Brain microvascular endothelial cell (primary cell): Measurements from ENCODE around the gene TJP3.

Source experiments
- DNase-seq: peaks from one replicate; pipeline ENCODE4 v3.0.0-alpha.2; 2020
- H3K27ac ChIP-seq: fragments of 250-450 bp; sonication (Bioruptor Pico); 2 replicates; pipeline ENCODE4 v1.5.1; 2020; ENCODE audit warnings: mild to moderate bottlenecking, moderate library complexity
- H3K27me3 ChIP-seq: fragments of 250-450 bp; sonication (Bioruptor Pico); replicated peaks from 2 replicates; pipeline ENCODE4 v1.5.1; 2020; ENCODE audit warnings: mild to moderate bottlenecking
- H3K36me3 ChIP-seq: fragments of 250-450 bp; sonication (Bioruptor Pico); replicated peaks from 2 replicates; pipeline ENCODE4 v1.5.1; 2020; ENCODE audit warnings: mild to moderate bottlenecking
- H3K4me3 ChIP-seq: 2 replicates; pipeline ENCODE4 v1.5.1; 2011; ENCODE audit warnings: low read depth, mild to moderate bottlenecking, control low read depth, low read length, moderate library complexity
- CTCF ChIP-seq: IDR thresholded peaks from 2 replicates; pipeline ENCODE4 v1.5.1; 2011; ENCODE audit warnings: low read depth, mild to moderate bottlenecking, moderate library complexity, low read length, control low read depth, inconsistent platforms; ENCODE audit errors: missing control alignments
- in situ Hi-C: cut with HindIII; loops from 2 replicates; pipeline ENCODE4 v1.10.0; 2017; ENCODE audit warnings: low sequenced_read_pairs, low pct_ligation_motif_present

Gene TJP3

GRCh38 chr19:3774621-3775373 is 66.6 kb downstream of the TJP3 start:
- TF ChIP-seq CTCF: no peak
- H3K4me3 ChIP-seq: no peak overlapping the region
- no peak overlapping the region for H3K27ac ChIP-seq
- H3K36me3 ChIP-seq: no peaks in the 10 kb centered on the region
- in situ Hi-C loops: no loop called here
- no peak for DNase-seq
- H3K27me3 ChIP-seq: no peaks in the 10 kb centered on the region

GRCh38 chr19:3775374-3775711 is 67.2 kb downstream of the TJP3 start:
- no peaks in the 10 kb centered on the region for H3K36me3 ChIP-seq
- no peak for DNase-seq
- in situ Hi-C loops: no loop called here
- no peak overlapping the region for H3K27ac ChIP-seq
- TF ChIP-seq CTCF: no peak
- H3K27me3 ChIP-seq: no peaks in the 10 kb centered on the region
- no peak overlapping the region for H3K4me3 ChIP-seq

GRCh38 chr19:3775831-3776230 is 67.6 kb downstream of the TJP3 start:
- no peak overlapping the region for H3K27ac ChIP-seq
- no peak overlapping the region for H3K4me3 ChIP-seq
- no peak for TF ChIP-seq CTCF
- no peak for DNase-seq
- H3K27me3 ChIP-seq: no peaks in the 10 kb centered on the region
- in situ Hi-C loops: no loop called here
- no peaks in the 10 kb centered on the region for H3K36me3 ChIP-seq

- Histone ChIP-seq H3K27ac (no peak overlapping the region), H3K27me3 (no peaks in the 10 kb centered on the region), H3K36me3 (no peaks in the 10 kb centered on the region), H3K4me3 (no peak overlapping the region)
- in situ Hi-C loops: no loop called here
- no peak for TF ChIP-seq CTCF
- DNase-seq: no peak
These were observed 68.4 kb downstream of the TJP3 start for GRCh38 chr19:3776479-3777040.

GRCh38 chr19:3778104-3778867 is 70.1 kb downstream of the TJP3 start:
- no peak for TF ChIP-seq CTCF
- Histone ChIP-seq H3K27ac (no peak overlapping the region), H3K27me3 (no peaks in the 10 kb centered on the region), H3K4me3 (no peak overlapping the region), H3K36me3 (no peaks in the 10 kb centered on the region)
- DNase-seq: no peak
- in situ Hi-C loops: no loop called here
